Activated CD4-positive, alpha-beta T cell treated with anti-CD3 and anti-CD28 coated beads for 24 hours (primary cell): ENCODE data around the gene C1orf52.

ENCODE experiments used
- DNase-seq, 2 donors: peaks; one replicate each; pipeline ENCODE4 v3.0.0-alpha.2; 2020; ENCODE audit warnings: low read depth in 2 of 2

C1orf52 gene

GRCh38 chr1:85230305-85230977, 29.0 kb downstream of the C1orf52 start:
- no peak for DNase-seq

DNA sequence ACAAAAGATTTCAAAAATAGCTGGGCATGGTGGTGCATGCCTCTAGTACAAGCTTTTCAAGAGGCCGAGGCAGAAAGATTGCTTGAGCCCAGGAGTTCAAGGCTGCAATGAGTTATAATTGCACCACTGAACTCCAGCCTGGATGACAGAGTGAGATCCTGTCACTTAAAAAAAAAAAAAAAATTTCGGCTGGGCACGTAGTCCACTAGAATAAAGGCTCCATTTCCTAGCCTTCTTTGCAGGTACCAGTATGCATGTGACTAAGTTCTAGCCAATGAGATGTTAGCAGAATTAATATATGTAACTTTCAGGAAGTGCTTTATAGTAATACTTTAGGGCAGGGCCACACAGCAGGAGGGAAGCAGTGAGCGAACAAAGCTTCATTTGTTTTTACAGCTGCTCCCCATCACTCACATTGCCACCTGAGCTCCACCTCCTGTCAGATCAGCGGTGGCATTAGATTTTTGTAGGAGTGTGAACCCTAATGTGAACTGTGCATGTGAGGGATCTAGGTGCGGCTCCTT, 29.8 kb downstream of the C1orf52 start:
- no peak for DNase-seq

DNA sequence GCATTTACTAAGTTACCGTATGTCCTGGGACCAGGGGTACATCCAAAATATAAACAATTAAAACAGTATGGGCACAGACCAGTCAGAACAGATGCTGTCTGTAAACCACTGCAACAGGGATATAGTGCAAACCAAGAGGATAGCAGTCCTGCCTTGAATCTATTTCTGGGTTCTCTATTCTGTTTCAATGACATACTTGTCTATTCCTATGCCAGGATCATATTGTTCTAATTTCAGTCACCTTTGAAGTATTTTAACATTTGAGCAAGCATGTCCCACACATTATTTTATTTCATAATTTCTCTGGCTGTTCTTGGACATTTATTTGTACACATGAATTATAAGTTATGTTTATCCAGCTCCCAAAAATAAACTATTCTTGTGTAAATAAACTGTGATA, 30.5 kb downstream of the C1orf52 start:
- DNase-seq = no peak

- no peak for DNase-seq
Measured at GRCh38 chr1:85225624-85226380, 33.7 kb downstream of the C1orf52 start.

DNA sequence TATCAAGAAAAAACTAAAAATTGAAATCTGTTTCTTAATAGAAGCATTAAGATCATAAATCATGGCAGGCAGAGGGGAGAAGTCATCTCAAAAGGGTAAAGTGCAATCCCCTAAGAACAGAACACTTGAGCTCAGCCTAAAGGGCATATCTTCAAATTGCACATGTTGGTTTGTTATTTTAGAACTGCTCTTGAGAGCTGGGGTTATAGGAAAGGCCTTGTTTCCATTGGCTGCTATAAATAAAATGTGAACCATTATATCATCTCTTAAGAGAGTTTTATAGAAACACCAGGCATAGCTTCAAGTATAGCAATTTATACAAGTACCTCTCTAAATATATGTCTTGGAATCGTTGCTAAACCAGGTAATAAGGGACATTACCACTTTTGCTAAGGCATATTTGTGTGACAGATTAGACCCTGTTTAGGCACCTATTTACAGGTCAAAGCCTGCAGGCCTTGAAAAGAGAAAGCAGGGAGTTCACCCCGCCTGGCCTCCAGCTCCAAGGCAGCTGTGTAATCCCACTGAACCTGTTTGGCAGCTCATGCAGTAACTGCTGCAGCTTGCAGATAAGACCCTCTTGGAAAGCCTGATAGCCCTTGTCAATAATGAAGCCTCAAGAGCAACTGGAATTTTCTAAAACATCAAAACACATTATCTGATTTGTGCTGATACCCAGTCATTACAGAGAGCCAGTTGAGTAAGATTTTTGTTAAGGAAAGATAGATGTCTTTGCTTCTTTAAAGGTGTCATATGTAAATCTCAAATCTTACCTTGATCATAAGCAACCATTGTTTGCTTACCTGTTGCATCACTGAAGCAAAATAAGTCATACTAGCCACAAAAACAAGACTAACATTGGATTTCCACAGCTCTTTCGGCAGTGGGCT, 34.5 kb downstream of the C1orf52 start:
- no peak for DNase-seq

- DNase-seq = no peak
Measured at GRCh38 chr1:85224295-85224694, 35.2 kb downstream of the C1orf52 start.

GRCh38 chr1:85223334-85223733, 36.1 kb downstream of the C1orf52 start:
- DNase-seq = no peak

DNA sequence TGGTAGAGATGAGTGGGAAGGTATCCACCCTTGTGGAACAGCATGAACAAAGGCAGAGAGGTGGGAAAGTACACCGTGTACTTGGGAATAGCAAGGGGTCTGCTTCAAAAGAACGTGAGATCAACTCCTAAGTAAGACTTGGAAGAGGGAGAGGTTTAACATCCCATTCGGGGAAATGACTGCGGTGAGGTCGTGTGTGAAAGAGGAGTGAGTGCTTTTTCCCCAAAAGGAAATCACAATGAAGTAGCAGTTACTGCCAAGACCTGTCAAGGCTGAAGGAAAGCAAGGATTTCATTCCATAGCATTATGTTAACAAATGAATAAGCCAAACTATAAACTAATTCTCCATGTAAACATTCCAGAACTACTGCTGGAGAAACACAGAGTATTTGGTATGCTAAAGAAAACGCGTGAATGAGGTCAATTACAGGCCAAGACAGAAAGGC, 38.7 kb downstream of the C1orf52 start:
- no peak for DNase-seq

- DNase-seq = no peak
Measured at GRCh38 chr1:85219853-85220610, 39.4 kb downstream of the C1orf52 start.

- no peak for DNase-seq
Measured at GRCh38 chr1:85216697-85217096, 42.8 kb downstream of the C1orf52 start.

DNA sequence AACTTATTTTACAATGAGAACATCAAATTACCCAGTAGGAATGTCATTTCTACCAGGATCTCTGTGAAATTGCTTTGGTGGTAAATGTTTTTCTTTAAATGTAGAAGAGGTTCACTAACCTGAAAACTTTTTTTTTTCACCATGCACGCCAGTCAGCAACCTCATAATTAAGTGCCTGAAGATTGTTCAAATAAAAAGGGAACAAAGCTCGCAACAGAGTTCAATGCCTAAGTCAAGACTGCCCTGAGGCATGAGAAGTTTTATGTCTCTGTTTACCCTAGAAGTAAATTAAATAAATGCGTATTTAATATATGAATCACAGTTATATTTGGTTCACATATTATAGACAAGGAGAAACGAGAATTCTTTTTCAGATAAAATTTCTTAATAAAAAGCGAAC, 44.8 kb downstream of the C1orf52 start:
- DNase-seq = no peak

- DNase-seq = no peak
Measured at GRCh38 chr1:85208488-85208887, 51.0 kb downstream of the C1orf52 start.

- DNase-seq = no peak
Measured at GRCh38 chr1:85203573-85204171, 55.8 kb downstream of the C1orf52 start.

DNA sequence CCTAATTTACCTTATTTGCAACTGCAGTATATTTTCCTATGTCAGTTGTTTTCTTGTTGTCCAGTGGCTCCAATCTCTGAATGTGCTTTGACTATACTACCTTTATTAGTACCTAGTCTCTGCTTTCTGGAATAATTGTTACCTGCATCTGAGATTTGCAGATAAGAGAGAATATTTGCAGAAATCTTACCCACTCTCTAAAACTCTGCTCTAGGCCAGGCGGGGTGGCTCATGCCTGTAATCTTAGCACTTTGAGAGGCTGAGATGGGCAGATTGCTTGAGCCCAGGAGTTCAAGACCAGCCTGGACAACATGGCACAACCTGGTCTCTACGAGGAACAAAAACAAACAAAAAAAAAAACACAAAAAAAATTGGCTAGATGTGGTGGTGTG, 56.6 kb downstream of the C1orf52 start:
- no peak for DNase-seq

DNA sequence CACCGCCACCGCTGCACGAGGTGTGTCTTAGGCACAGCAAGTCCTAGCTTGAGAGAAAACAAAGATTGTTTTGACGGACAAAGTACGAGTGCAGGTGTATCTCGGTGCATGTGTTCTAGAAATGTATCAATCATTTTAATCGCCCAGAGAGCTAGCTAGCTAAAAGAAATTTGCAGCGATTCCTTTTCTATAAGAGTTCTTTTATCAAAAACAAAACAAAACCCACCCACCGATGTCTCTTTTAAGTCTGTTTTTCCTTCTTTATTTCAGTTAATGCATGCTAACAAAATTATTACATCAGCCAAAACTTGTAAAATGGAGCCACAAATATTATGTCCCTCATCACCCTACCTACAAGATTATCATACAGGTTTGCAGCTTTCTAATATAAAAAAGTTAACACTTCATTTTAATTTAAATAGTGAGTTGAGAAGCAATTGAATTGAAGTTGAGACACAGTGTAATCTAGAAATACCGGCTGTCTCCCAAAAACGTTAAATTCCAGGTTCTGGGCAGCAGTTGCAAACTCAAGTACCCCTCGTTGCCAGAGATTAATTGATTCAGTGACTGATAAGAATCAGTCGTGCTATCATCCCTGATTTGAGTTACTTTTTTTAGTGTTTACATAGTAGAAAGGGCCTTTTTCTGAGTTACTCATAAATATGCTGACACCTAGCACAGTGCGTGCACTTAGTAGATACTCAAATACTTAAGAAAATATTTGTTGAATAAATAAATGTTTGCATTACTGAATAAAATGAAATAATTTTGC, 57.2 kb downstream of the C1orf52 start:
- DNase-seq = no peak

- DNase-seq = peak; percentile 36 to 37
Measured at GRCh38 chr1:85201340-85202091, 57.9 kb downstream of the C1orf52 start.

DNA sequence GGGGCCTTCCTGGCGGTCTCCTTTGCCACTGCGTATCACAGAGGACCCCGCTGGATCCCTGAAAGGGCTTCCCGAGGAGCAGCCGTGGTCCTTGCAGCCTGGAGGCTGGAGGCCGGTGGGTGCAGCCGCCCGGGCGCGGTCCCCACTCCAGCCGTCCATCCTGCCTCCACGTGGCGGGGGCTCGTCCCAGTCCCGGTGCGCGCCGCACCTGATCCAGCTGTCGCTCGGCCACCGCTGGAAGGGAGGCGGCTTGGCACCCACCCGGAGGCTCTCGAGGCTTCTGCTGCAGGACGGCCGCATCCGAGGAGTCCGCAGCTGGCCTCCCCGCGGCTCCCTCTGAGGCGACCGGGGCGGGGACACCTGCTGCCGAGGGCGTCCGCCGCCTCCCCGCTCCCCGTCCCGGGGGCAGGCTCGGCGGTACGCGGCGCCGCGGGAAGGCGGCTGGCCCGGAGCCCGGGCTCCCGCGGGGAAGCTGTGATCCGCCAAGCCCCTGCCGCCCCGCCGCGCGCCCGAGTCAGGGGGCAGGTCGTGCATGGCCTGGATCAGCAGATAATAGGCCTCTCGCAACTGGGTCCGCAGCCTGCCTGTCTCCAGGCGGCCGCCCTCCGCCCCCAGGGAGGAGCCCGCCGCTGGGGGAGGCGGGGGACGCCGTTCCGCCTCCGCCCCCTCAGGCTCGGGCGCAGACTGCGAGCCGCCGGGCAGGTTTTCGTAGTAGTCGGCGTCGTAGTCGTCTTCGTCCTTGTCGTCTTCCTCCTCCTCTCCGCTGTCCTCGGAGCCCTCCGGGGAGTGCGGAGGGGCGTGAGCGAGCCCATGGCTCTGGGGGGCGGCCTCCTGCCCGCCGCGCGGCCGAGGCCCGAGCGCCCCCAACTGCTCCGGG, 58.8 kb downstream of the C1orf52 start, which contains the start of gene SYDE2:
Gene SYDE2 (minus strand): TSS at position 554 of the 877 bp plus-strand sequence. CDS start 20 bp downstream, at position 534.
- DNase-seq = peak; percentile 37 to 57
